Uterus (tissue), 4 donors: ENCODE measurements around the gene HGFAC. TPM values are rescaled to one million over a fixed set of nuclear protein-coding genes. Genes with fewer than 3 reads are reported as not detected.

Experiments
- DNase-seq, 2 donors: peaks; one replicate each; pipeline ENCODE4 v3.0.0-alpha.2; 2019 to 2020
- H3K27ac ChIP-seq, 2 donors: fragments of 200-600 bp; sonication (generic); 1 replicate in 1 of 2; 2 replicates in 1 of 2; pipeline ENCODE4 v1.5.1; 2016 to 2018
- H3K27me3 ChIP-seq, 2 donors: fragments of 200-600 bp; sonication (generic); one replicate each; pipeline ENCODE4 v1.5.1; 2018 to 2019; ENCODE audit warnings: control low read depth in 1 of 2
- H3K36me3 ChIP-seq, 2 donors: fragments of 200-600 bp; sonication (generic); one replicate each; pipeline ENCODE4 v1.5.1; 2019; ENCODE audit warnings: control low read depth in 1 of 2
- H3K4me1 ChIP-seq, 2 donors: fragments of 200-600 bp; sonication (generic); one replicate each; pipeline ENCODE4 v1.5.1; 2018 to 2019; ENCODE audit warnings: control low read depth in 1 of 2
- H3K4me3 ChIP-seq, 2 donors: fragments of 200-600 bp; sonication (generic); 1 replicate in 1 of 2; 2 replicates in 1 of 2; pipeline ENCODE4 v1.5.1; 2018 to 2019; ENCODE audit warnings: mild to moderate bottlenecking in 1 of 2
- H3K9me3 ChIP-seq, 2 donors: fragments of 200-600 bp; sonication (generic); one replicate each; pipeline ENCODE4 v1.5.1; 2019; ENCODE audit warnings: control low read depth in 1 of 2
- POLR2A ChIP-seq, 2 donors: fragments of 450-650 bp; IDR thresholded peaks; one replicate each; pipeline ENCODE4 v1.6.1; 2016; ENCODE audit warnings: antibody characterized with exemption in 2 of 2, mild to moderate bottlenecking in 1 of 2, moderate library complexity in 1 of 2
- intact Hi-C: fragments of 100-400 bp; cut with DNase I; formaldehyde crosslinking; loops from one replicate; pipeline ENCODE4 v1.15.1; 2023; ENCODE audit warnings: low total_unique reads
- total RNA-seq, 4 donors: library from RNA; depleted of rRNA in 3 of 4; stranded (reverse); fragments of >200 nt in 3 of 4; gene quantifications; one replicate each; pipeline versions ENCODE4 v1.1.0 to v1.2.4, GENCODE V29; 2014 to 2023
- TF ChIP-seq, protein P1 (sequence below), 4 experiments: fragments of 200-600 bp in 2 of 4; fragments of 450-650 bp in 2 of 4; sonication (generic) in 2 of 4; IDR thresholded peaks; one replicate each; pipeline ENCODE4 v1.5.1; 2016 to 2019; ENCODE audit warnings: antibody characterized with exemption in 4 of 4, mild to moderate bottlenecking in 2 of 4, moderate library complexity in 1 of 4
- donor health status: DM: yes; HTN: yes; CAD: no.

HGFAC gene
- total RNA-seq, 4 donors from 2014 or later, result 0.28 to 3.1 TPM; not detected in 2

DNA sequence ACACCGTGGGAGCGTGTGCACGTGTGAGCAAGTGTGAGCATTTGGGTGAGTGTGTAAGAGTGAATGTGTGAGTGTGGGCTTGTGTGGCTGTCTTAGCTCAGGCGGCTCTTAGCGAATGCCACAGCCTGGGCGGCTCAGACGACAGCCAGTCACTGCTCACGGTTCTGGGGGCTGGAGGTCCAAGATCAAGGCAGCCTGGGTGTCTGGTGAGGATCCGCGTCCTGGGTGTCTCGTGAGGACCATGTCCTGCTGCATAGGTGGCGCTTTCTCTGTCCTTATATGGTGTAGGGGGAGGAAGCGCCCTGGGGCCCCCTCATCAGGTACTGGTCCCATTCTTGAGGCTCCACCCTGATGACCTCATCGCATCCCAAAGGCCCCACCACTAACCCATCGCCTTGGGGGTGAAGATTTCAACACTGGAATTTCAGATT, 25.8 kb downstream of the HGFAC start:
- H3K4me1 ChIP-seq, result peaks cover 0 to 4% of the 10 kb centered on the region in 2 donors
- DNase-seq, result no peak
- H3K9me3 ChIP-seq, result no peaks in the 10 kb centered on the region
- no peak overlapping the region for H3K27ac ChIP-seq
- intact Hi-C loops, result no loop called here
- H3K4me3 ChIP-seq, result no peak overlapping the region
- no peak for TF ChIP-seq POLR2A (IDR thresholded peaks at IDR 0.05)
- TF ChIP-seq, protein P1, sequence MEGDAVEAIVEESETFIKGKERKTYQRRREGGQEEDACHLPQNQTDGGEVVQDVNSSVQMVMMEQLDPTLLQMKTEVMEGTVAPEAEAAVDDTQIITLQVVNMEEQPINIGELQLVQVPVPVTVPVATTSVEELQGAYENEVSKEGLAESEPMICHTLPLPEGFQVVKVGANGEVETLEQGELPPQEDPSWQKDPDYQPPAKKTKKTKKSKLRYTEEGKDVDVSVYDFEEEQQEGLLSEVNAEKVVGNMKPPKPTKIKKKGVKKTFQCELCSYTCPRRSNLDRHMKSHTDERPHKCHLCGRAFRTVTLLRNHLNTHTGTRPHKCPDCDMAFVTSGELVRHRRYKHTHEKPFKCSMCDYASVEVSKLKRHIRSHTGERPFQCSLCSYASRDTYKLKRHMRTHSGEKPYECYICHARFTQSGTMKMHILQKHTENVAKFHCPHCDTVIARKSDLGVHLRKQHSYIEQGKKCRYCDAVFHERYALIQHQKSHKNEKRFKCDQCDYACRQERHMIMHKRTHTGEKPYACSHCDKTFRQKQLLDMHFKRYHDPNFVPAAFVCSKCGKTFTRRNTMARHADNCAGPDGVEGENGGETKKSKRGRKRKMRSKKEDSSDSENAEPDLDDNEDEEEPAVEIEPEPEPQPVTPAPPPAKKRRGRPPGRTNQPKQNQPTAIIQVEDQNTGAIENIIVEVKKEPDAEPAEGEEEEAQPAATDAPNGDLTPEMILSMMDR (IDR thresholded peaks at IDR 0.05), result no peak
- no peaks in the 10 kb centered on the region for H3K36me3 ChIP-seq
- H3K27me3 ChIP-seq, result no peaks in the 10 kb centered on the region

DNA sequence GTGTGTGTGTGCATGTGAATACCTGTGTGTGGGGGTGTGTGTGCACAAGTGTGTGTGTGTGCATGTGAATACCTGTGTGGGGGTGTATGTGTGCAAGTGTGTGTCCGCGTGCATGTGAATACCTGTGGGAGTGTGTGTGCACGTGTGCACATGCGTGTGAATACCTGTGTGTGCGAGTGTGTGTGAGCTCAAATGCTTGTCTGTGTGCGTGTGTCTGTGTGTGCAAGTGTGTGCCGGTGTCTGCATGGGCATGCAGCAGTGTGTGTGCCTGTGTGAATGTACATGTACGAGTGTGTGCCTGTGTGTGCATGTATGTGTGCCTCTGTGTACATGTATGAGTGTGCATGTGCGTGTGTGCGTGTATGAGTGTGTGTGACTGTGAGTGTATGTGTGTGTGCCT, 26.4 kb downstream of the HGFAC start:
- peaks cover 0 to under 1% of the 10 kb centered on the region in 2 donors for H3K4me1 ChIP-seq
- no peak overlapping the region for H3K4me3 ChIP-seq
- H3K27me3 ChIP-seq, result no peaks in the 10 kb centered on the region
- intact Hi-C loops, result no loop called here
- H3K27ac ChIP-seq, result no peak overlapping the region
- no peaks in the 10 kb centered on the region for H3K36me3 ChIP-seq
- no peaks in the 10 kb centered on the region for H3K9me3 ChIP-seq
- TF ChIP-seq, protein P1 (IDR thresholded peaks at IDR 0.05), result no peak
- no peak for TF ChIP-seq POLR2A (IDR thresholded peaks at IDR 0.05)
- DNase-seq, result no peak

DNA sequence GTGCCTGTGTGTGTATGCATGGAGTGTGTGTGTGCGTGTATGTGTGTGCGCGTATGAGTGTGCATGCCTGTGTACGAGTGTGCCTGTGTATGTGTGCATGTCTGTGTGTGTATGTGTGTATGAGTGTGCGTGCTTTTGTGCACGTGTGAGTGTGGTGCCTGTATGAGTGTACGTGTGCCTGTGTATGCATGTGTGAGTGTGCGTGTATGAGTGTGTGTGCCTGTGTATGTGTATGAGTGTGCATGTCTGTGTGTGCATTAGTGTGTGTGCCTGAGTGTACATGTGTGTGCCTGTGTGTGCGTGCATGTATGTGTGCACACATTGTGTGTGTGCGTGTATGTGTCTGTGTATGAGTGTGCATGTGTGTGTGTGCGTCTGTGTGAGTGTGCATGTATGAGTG, 27.0 kb downstream of the HGFAC start:
- H3K36me3 ChIP-seq, result no peaks in the 10 kb centered on the region
- H3K4me1 ChIP-seq, result no peaks in the 10 kb centered on the region
- no peaks in the 10 kb centered on the region for H3K9me3 ChIP-seq
- TF ChIP-seq, protein P1 (IDR thresholded peaks at IDR 0.05), result no peak
- no peak for TF ChIP-seq POLR2A (IDR thresholded peaks at IDR 0.05)
- H3K27ac ChIP-seq, result no peak overlapping the region
- intact Hi-C loops, result no loop called here
- no peak for DNase-seq
- H3K4me3 ChIP-seq, result no peak overlapping the region
- H3K27me3 ChIP-seq, result no peaks in the 10 kb centered on the region

DNA sequence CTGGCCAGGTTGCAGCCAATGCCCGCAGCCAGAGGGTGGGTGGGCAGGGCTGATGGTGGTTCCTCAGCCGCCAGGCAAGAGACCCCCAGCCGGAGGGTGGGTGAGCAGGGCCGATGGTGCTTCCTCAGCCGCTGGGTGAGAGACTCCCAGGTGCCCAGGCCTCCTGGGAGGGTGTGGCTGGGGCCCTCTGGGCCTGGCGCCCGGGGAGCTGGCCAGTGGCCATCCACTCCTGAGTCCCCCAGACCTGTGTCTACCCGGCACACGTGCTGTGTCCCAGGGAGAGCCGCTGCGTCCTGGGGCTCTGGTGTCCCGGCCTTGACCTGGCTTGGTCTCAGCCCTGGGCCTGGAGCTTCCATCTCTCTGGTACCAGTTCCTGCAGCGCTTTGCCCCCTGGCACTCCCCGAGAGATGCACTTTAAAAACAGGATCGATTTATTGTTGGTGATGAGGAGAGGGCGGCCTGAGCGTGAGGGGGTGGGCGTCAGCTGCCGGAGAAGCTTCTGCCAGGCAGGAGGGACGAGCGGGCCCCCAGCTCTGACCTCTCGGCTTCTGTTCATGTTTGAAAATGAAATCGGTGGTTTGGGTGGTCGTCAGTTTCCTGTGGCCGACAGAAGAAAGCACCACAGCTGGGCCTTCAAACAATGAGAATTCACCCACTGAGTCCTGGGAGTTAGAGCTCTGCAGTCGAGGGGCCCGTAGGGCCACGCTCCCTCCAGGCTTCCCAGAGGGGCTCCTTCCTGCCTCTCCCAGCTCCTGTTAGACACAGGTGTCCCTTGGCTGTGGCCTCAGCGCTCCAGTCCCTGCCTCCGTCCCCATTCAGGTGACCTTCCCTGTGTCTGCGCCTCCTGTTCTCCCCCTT, 27.8 kb downstream of the HGFAC start:
- no peak overlapping the region for H3K27ac ChIP-seq
- H3K36me3 ChIP-seq, result no peaks in the 10 kb centered on the region
- no peak overlapping the region for H3K4me3 ChIP-seq
- no peaks in the 10 kb centered on the region for H3K27me3 ChIP-seq
- DNase-seq, result no peak
- no peaks in the 10 kb centered on the region for H3K9me3 ChIP-seq
- intact Hi-C loops, result no loop called here
- no peaks in the 10 kb centered on the region for H3K4me1 ChIP-seq
- TF ChIP-seq, protein P1 (IDR thresholded peaks at IDR 0.05), result no peak
- no peak for TF ChIP-seq POLR2A (IDR thresholded peaks at IDR 0.05)

GRCh38 chr4:3470244-3471097, 28.7 kb downstream of the HGFAC start:
- Histone ChIP-seq H3K27me3 (no peaks in the 10 kb centered on the region), H3K4me3 (no peak overlapping the region), H3K9me3 (no peaks in the 10 kb centered on the region), H3K27ac (no peak overlapping the region), H3K4me1 (no peaks in the 10 kb centered on the region), H3K36me3 (no peaks in the 10 kb centered on the region)
- TF ChIP-seq, protein P1 (IDR thresholded peaks at IDR 0.05), result no peak
- TF ChIP-seq POLR2A (IDR thresholded peaks at IDR 0.05), result no peak
- intact Hi-C loops, result no loop called here
- DNase-seq, result no peak
